CD4-positive, alpha-beta T cell treated with Interleukin-15 for 1 hour (primary cell): Measurements from ENCODE around the gene MBNL3.

Experiments
- DNase-seq: peaks from one replicate; pipeline ENCODE4 v3.0.0-alpha.2; 2020

MBNL3 gene

GRCh38 chrX:132488819-132489577 is at the start of gene MBNL3:
Gene MBNL3, minus strand, starts transcription at chrX:132489038. Its CDS starts 49,427 bp downstream, at chrX:132439611.
- DNase-seq: peak; percentile 79

- no peak for DNase-seq
Measured at GRCh38 chrX:132533409-132533808, 44.6 kb upstream of the MBNL3 start.

- DNase-seq: no peak
Measured at GRCh38 chrX:132532913-132533312, 44.1 kb upstream of the MBNL3 start.

GRCh38 chrX:132532097-132532496 is 43.3 kb upstream of the MBNL3 start:
- DNase-seq: no peak

- DNase-seq: no peak
Measured at GRCh38 chrX:132520792-132521191, 32.0 kb upstream of the MBNL3 start.

GRCh38 chrX:132520213-132520612 is 31.4 kb upstream of the MBNL3 start:
- no peak for DNase-seq

GRCh38 chrX:132518401-132518800 is 29.6 kb upstream of the MBNL3 start:
- DNase-seq: no peak

- DNase-seq: no peak
Measured at GRCh38 chrX:132508834-132509233, 20.0 kb upstream of the MBNL3 start.

GRCh38 chrX:132505116-132505515 is 16.3 kb upstream of the MBNL3 start:
- DNase-seq: no peak

GRCh38 chrX:132504417-132504816 is 15.6 kb upstream of the MBNL3 start:
- no peak for DNase-seq

GRCh38 chrX:132501606-132502005 is 12.8 kb upstream of the MBNL3 start:
- no peak for DNase-seq

GRCh38 chrX:132497432-132497831 is 8.6 kb upstream of the MBNL3 start:
- DNase-seq: no peak

GRCh38 chrX:132493095-132493494 is 4.3 kb upstream of the MBNL3 start:
- no peak for DNase-seq

- peak; percentile 46 for DNase-seq
Measured at GRCh38 chrX:132491191-132491590, 2.4 kb upstream of the MBNL3 start.

GRCh38 chrX:132489578-132490419 is 961 bp upstream of the MBNL3 start:
- peak; percentile 31 for DNase-seq

GRCh38 chrX:132488180-132488705 is 595 bp downstream of the MBNL3 start:
- peak; percentile 43 for DNase-seq

GRCh38 chrX:132486599-132487178 is 2.1 kb downstream of the MBNL3 start:
- DNase-seq: no peak

- DNase-seq: no peak
Measured at GRCh38 chrX:132483951-132484350, 4.9 kb downstream of the MBNL3 start.

GRCh38 chrX:132483488-132483887 is 5.3 kb downstream of the MBNL3 start:
- no peak for DNase-seq

- DNase-seq: no peak
Measured at GRCh38 chrX:132482632-132483031, 6.2 kb downstream of the MBNL3 start.

- DNase-seq: no peak
Measured at GRCh38 chrX:132481449-132481848, 7.4 kb downstream of the MBNL3 start.

GRCh38 chrX:132480581-132481203 is 8.1 kb downstream of the MBNL3 start:
- peak; percentile 61 for DNase-seq
